ENCODE results near the gene NPAS3. TPM values are rescaled to one million over a fixed set of nuclear protein-coding genes. Genes with fewer than 3 reads are reported as not detected.

Gene NPAS3
- total RNA-seq, 1 experiment from 2014 or later = 15.6 TPM

DNA sequence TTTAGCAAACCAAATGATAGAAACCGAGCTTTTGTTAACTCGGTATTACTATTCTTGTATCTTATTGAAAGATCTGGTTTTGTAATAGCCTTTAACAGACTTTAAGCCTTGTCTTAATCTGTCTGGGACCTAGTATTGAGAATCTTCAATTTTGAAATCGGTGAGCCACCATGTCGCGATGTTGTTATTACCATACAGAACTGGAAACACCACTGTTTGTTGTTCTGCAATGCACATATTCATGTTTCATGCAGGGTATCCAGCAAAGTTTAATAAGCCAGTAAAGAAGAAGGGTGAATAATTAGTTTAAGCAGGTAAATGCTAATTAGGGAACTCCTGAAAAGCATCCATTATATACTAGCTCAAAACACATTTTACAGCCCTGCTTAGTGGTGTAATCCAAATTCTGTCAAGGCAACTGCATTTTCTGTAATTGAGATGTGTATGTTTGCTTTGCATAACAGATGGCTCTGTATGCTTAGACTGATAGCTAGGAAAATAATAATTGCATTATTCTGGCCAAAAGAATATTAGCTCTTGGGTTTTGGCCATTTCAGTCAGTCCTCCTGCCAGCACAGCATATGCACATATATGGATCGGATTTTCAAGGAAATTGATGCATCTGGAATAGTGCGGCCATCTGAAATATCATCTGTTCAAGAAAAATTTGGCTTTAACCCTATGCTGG lies 623.0 kb downstream of the NPAS3 start:
- no peaks in the 10 kb centered on the region for H3K36me3 ChIP-seq (ENCODE audit: insufficient read depth, low read length, poor library complexity, severe bottlenecking)
- DNase-seq (ENCODE audit: low spot score) = no peak
- ChIA-PET POLR2A (ENCODE audit: low non-redundant PET) (no interaction called here), CTCF (no interaction called here)
- TF ChIP-seq EZH2 (IDR thresholded peaks at IDR 0.05; ENCODE audit: borderline replicate concordance, low read depth, low read length, poor library complexity, severe bottlenecking) = no peak
- TF ChIP-seq CTCF (conservative IDR thresholded peaks at IDR 0.05; ENCODE audit: low read depth, low read length) = no peak
- H3K27me3 ChIP-seq (replicated peaks; ENCODE audit: insufficient read depth, low read depth, low read length, poor library complexity) = no peaks in the 10 kb centered on the region
- H3K27ac ChIP-seq (ENCODE audit: low read depth, low read length, poor library complexity, severe bottlenecking) = no peak overlapping the region
- BruUV-seq (replicated peaks) = no TSS peak
- intact Hi-C loops (cut with micrococcal nuclease; ENCODE audit: unreplicated experiment) = loop anchor here (10.0 kb wide), 1 partner anchor 203 kb away; no protein-coding TSS in a partner anchor
- H3K4me3 ChIP-seq (ENCODE audit: low read depth, low read length, poor library complexity, severe bottlenecking) = no peak overlapping the region
- no peaks in the 10 kb centered on the region for H3K9me3 ChIP-seq (ENCODE audit: low read depth, low read length, poor library complexity, severe bottlenecking)
- peaks cover 42% of the 10 kb centered on the region for H3K4me1 ChIP-seq (ENCODE audit: insufficient read depth, low read length, poor library complexity, severe bottlenecking)

GRCh38 chr14:33563191-33563900 lies 624.7 kb downstream of the NPAS3 start:
- H3K4me3 ChIP-seq (ENCODE audit: low read depth, low read length, poor library complexity, severe bottlenecking) = no peak overlapping the region
- H3K36me3 ChIP-seq (ENCODE audit: insufficient read depth, low read length, poor library complexity, severe bottlenecking) = no peaks in the 10 kb centered on the region
- H3K4me1 ChIP-seq (ENCODE audit: insufficient read depth, low read length, poor library complexity, severe bottlenecking) = peaks cover 55% of the 10 kb centered on the region
- POLR2A ChIA-PET (ENCODE audit: low non-redundant PET) = no interaction called here
- no peak overlapping the region for H3K27ac ChIP-seq (ENCODE audit: low read depth, low read length, poor library complexity, severe bottlenecking)
- BruUV-seq (replicated peaks) = no TSS peak
- no peak for TF ChIP-seq EZH2 (IDR thresholded peaks at IDR 0.05; ENCODE audit: borderline replicate concordance, low read depth, low read length, poor library complexity, severe bottlenecking)
- TF ChIP-seq CTCF (conservative IDR thresholded peaks at IDR 0.05; ENCODE audit: low read depth, low read length) = no peak
- H3K9me3 ChIP-seq (ENCODE audit: low read depth, low read length, poor library complexity, severe bottlenecking) = no peaks in the 10 kb centered on the region
- CTCF ChIA-PET = interaction anchor here (0.6 kb wide), 1 partner anchor 233 kb away, joined by 3 read pairs; no protein-coding TSS in a partner anchor
- no peak for DNase-seq (ENCODE audit: low spot score)
- H3K27me3 ChIP-seq (replicated peaks; ENCODE audit: insufficient read depth, low read depth, low read length, poor library complexity) = no peaks in the 10 kb centered on the region
- intact Hi-C loops (cut with micrococcal nuclease; ENCODE audit: unreplicated experiment) = loop anchor here (10.0 kb wide), 1 partner anchor 201 kb away; no protein-coding TSS in a partner anchor

GRCh38 chr14:33563901-33564197 lies 625.2 kb downstream of the NPAS3 start:
- TF ChIP-seq CTCF (conservative IDR thresholded peaks at IDR 0.05; ENCODE audit: low read depth, low read length) (no peak), EZH2 (IDR thresholded peaks at IDR 0.05; ENCODE audit: borderline replicate concordance, low read depth, low read length, poor library complexity, severe bottlenecking) (no peak)
- Histone ChIP-seq H3K4me3 (ENCODE audit: low read depth, low read length, poor library complexity, severe bottlenecking) (no peak overlapping the region), H3K9me3 (ENCODE audit: low read depth, low read length, poor library complexity, severe bottlenecking) (no peaks in the 10 kb centered on the region), H3K27ac (ENCODE audit: low read depth, low read length, poor library complexity, severe bottlenecking) (no peak overlapping the region), H3K4me1 (ENCODE audit: insufficient read depth, low read length, poor library complexity, severe bottlenecking) (peaks cover 57% of the 10 kb centered on the region), H3K36me3 (ENCODE audit: insufficient read depth, low read length, poor library complexity, severe bottlenecking) (no peaks in the 10 kb centered on the region), H3K27me3 (replicated peaks; ENCODE audit: insufficient read depth, low read depth, low read length, poor library complexity) (no peaks in the 10 kb centered on the region)
- DNase-seq (ENCODE audit: low spot score) = no peak
- BruUV-seq (replicated peaks) = no TSS peak
- CTCF ChIA-PET = no interaction called here
- intact Hi-C loops (cut with micrococcal nuclease; ENCODE audit: unreplicated experiment) = loop anchor here (10.0 kb wide), 1 partner anchor 201 kb away; no protein-coding TSS in a partner anchor
- POLR2A ChIA-PET (ENCODE audit: low non-redundant PET) = no interaction called here
